ENCODE results near the gene PRDX1.
"Not testable (repeated sequence)": the region's sequence is repeated elsewhere in the genome, so short reads cannot be mapped to it uniquely, and the experiment has no call there.

The PRDX1 gene

DNA sequence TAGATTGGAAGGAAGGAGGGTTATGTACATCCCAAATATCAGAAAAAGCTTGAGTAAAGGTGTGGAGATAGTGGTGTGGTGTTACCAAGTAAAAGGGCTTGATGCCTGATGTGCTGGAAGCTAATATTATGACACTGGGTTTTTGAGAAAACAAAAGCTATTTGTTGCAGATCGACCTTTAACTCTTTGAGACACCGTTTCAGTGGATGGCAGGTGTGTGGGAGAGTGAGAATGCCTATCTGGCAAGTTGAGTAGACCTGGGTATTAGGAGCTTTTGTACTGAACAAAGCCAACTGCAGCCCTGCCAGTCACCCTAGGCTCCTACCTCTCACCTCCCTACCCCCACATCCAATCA, 20.2 kb downstream of the PRDX1 start:
- no peak for DNase-seq

DNA sequence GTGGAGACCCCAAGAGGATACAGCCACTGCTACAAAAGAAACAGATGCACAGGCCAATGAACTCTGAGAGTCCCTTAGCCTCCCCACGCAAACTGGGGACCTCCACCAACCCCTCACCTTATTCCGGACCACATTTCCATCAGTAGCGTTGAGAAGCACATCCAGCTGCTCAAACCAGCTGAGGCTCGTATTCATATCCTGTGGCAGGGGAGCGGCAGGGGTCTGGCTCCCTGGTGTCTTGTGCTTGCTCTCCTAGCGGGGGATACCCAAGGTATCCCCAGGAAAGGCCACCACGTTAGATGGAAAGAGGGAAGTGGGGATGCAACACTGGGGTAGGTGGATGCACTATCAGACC, 22.3 kb downstream of the PRDX1 start:
- DNase-seq, result no peak

DNA sequence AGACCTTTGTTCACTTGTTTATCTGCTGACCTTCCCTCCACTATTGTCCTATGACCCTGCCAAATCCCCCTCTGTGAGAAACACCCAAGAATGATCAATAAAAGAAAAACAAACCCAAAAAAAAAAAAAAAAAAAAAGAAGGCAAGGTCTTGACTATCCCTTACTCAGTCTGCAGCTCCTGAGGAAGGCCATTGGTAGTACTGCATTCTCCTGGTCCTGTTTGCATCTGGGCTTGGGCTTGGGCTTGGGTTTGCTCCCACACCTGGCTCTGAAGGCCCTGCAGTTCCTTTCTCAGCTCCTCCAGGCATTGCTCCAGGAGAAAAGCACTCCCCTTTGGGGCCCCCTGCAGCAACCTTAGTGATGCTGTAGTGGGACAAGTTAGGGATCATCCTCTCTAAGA, 23.4 kb downstream of the PRDX1 start:
- no peak for DNase-seq

DNA sequence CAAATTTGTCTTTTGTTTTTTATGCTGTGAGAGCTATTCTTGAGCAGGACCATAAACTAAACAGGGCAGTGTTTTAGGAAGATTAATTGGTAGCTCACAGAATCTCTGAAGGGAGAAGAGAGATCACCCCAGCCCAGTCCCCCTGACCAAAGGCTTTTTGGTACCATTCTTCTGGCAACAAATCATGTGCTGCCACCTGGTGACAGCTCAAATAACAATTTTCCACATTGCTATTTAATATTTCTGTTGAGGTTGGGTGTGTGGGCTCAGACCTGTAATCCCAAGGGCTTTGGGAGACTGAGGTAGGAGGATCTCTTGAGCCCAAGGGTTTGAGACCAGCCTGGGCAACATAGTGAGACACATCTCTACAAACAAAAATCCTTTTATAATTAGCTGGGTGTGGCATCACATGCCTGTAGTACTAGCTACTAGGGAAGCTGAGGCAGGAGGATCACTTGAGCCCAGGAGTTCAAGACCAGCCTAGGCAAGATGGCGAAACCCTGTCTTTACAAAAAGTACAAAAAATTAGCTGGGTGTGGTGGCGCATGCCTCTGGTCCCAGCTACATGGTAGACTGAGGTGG, 28.5 kb downstream of the PRDX1 start:
- peak; percentile 43 to 57 for DNase-seq

DNA sequence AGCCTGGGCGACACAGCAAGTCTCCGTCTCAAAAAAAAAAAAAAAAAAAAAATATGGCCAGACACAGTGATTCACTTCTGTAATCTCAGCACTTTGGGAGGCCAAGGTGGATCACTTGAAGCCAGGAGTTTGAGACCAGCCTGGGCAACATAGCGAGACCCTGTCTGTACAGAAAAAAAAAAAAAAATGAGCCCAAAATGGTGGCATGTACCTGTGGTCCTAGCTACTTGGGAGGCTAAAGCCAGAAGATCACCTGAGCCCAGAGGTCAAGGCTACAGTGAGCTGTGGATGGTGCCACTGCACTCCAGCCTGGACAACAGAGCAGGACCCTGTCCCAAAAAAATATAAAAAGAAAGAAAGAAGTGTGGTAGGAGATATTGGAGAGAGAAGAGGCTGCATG, 29.0 kb downstream of the PRDX1 start:
- DNase-seq, result peak in 1 of 2 experiments; percentile 14

DNA sequence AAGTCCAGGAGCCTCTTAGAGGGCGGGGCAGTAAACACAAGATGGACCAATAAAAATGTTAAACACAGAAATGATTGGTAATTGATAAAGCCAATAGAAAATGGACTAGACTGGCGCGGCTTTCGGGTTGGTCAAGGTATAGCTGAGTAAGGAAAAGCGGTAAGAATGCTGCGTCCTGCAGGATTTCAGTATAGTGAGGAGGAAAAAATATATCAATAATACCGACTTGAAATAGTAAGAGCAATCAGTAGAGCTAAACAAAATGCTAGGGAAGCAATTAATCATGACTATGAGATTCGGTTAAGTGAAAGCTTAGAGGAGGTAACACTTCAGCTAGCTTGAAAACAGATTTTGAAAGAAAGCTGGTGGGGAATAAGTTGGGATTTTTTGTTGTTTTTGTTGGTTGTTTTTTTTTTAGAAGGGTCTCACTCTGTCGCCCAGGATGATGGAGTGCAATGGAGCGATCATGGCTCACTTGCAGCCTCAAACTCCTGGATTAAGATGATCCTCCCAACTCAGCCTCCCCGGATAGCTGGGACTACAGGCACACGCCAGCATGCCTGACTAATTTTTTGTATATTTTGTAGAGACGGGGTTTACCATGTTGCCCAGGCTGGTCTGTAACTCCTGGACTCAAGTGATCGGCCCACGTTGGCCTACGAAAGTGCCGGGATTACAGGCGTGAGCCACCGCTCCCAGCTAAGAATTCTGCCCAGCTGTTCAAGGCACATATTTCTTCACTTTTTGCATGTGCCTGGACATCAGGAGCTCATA, 30.0 kb downstream of the PRDX1 start:
- no peak for DNase-seq

DNA sequence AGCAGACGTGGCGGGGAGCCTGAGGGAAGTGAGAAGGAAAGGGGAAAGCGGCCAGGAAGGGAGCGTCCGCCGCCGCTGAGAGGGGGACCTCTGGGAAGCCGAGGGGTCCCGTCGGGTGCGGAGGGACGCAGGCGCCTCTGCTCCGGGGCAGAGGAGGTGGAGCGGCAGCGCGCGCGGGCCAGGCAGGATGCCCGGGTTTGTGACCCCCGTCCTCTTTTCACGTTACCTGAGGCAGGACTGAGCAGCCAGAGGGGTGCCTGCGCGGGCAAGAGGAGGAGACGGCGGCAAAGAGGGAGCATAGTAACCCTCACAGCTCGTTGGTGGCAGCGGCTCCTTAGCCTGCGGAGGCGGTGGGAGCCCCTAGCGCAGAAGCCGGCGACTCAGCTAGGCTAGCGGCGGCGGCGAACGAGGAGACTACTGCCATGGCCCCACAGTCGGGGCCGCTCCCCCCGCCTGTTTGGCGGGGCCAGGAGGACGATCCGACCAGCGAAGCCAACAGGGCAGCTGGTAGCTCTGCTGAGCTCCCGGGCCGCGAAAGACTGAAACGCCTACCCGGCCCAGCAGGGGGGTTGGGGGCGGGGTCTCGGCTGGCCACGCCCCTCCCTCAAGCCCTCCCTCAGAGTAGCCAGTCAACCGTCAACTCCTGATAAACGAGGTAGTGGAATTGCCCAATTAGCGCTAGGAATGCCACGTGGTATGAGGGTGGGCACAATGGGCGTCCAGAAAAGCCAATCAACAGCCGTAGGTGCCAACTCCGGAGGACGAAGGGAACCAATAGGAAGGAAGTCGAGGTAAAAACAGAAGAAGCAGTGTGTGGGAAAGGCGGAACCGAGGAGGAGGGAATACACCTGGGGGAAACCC, 30.8 kb downstream of the PRDX1 start, which contains the start of gene TESK2:
TESK2 (minus strand) TSS at position 538 of the 861 bp plus-strand sequence. CDS start 33,378 bp downstream, outside the sequence.
- DNase-seq, result peak; percentile 95 to 97

DNA sequence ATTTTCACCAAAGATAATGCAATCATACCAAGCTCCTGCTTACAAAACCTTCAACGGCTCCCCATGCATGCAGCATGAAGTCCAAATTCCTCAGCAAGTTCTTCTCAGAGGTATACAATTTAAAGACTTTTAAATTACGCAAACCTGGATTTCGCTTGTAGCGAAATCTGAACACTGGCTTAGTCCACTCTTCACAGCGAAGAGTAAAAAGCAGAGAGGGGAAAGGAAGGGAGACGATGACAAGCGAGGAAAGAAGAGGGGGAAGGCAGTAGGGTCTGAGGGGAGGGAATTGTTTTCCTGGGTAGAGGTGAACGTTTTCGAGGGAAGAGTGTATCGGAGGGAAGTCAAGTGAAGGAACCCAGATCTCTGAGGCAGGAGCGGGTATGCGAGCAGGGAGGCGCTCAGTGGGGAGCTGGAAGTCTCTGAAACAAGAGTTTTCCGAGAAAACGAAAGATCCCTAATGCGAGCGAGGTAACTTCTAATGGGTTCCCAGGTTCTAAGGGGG, 31.5 kb downstream of the PRDX1 start:
- no peak for DNase-seq

DNA sequence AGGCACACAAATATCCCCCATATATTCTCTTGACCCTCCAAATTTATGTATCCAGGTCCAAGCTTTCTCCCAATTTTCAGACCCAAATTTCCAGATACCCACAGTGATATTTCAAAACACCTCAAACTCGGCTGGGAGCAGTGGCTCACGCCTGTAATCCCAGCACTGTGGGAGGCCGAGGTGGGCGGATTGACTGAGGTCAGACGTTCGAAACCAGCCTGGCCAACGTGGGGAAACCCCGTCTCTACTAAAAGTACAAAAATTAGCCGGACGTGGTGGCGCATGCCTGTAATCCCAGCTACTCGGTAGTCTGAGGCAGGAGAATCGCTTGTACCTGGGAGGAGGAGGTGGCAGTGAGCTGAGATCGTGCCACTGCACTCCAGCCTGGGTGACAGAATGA, 32.3 kb downstream of the PRDX1 start:
- DNase-seq, result peak; percentile 77 to 78

DNA sequence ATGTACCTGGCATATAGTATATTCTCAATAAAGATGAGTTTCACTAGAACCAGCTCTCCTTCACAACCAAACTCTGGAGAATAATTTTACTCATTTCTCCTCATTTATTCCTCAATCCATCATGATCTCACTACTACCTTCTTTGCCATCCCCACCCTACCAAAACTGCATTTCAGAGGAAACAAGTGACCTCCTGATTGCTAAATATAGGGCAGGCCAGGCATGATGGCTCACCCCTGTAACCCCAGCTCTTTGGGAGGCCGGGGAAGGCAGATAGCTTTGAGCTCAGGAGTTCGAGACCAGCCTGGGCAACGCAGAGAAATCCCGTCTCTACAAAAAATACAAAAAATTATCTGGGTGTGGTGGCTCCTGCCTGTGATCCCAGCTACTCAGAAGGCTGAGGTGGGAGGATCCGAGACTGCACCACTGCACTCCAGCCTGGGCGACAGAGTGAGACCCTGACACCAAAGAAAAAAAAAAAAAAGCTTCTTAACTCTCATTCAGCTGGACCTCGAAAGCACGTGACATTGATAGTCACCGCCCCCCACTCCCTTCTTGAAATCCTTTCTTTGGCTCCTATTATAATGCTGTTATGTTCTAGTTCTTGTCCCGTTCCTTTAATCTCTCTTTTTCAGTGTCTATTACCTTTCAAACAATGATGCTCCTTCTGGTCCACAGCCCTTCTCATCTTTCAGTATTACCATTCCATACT, 32.9 kb downstream of the PRDX1 start:
- DNase-seq, result no peak

DNA sequence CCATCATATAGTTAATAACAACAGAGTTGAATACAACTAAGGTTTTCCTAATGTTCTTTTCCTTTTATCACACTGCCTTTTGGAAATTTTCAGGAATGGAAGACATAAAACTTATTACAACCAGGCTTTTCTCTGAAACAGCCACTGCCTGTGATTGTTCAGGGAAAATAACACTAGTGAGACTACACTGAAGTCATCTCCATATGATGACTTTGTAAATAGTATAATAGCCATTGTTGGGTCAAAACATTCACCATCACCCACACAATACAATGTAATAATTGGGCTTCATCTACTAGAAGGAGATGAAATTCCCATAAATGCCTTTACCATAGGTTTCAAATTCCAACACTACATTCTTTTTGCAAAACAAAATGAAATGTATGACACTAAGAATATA, 35.7 kb downstream of the PRDX1 start:
- no peak for DNase-seq

DNA sequence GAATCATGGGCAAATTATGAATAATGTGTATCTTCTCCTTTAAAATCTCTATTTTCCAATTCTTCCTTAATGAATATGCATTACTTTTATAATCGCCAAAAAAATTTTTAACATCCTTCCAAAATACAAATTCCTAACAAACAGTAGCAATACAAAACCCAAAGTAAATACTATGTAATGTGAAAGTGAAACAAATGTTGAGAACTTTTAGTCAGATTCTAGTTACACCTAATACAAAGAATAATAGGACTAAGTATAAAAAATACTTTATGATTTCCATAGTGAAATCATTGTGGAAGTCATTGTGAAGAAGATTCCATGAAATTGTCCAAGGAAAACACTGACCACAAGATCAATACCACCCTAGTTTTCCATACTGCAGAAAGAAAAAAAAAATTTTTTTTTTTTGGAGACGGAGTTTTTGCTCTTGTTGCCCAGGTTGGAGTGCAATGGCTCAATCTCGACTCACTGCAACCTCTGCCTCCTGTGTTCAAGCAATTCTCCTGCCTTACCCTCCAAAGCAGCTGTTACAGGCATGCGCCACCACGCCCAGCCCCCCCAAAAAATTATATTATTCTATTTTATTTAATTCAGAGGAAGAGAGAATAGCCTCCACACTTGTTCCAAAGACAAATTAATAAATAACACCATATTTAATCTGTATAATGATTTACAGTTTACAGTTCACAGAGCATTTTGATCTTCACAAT, 42.5 kb downstream of the PRDX1 start:
- no peak for DNase-seq

DNA sequence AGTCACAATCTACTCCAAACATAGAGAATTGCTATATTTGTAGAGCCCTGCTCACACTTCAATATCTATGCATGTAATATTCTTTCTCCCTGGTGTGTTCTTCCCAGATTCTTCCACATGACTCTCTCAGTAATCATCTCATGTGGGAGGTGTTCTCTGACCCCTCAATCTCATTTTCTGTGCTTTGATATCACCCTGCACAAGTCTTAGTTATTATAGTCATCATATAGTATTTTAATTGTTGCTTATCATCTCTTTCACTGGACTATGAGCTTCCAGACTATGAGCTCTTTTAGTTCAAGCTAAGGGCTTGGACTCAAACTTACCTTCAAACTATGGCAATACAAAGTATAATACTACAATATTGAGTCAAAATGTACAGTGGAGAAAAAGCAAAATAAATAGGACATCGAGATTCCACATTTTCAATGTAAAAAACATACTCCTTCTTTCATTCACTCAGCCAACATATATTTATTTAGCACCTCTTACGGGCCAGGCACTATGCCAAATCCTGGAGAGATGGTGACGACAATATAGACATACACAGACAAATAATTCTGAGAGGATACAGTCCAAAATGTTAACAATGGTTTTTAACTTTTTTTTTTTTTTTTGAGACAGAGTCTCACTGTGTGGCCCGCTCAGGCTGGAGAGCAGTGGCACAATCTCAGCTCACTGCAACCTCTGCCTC, 43.4 kb downstream of the PRDX1 start:
- DNase-seq, result no peak

DNA sequence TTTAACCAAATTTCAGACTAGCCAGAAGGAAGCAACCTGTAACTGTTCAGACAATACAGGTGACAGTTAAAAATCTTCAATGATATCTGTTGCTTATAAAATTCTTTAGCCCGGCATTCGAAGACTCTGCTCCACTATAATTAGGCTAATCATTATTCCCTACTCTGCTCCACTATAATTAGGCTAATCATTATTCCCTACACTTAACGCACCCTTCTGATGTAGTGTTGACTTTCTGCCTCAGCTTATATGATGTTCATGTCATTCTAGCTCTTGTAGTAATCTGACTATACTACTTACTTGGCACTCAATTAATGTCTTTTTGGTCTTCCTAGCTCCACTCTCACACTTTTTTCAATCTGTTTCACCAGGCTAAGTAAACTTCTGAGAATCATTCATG, 44.0 kb downstream of the PRDX1 start:
- no peak for DNase-seq

DNA sequence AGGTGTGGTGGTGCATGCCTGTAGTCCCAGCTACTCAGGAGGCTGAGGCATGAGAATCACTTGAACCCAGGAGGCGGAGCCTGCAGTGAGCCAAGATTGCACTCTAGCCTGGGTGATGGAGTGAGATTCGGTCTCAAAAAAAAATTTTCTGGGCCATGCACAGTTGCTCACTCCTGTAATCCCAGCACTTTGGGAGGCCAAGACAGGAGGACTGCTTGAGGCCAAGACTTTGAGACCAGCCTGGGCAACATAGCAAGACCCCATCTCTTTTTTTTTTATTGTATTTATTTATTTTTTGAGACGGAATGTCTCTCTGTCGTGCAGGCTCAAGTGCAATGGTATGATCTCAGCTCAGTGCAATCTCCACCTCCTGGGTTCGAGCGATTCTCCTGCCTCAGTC, 47.5 kb downstream of the PRDX1 start:
- not testable (repeated sequence) for DNase-seq

DNA sequence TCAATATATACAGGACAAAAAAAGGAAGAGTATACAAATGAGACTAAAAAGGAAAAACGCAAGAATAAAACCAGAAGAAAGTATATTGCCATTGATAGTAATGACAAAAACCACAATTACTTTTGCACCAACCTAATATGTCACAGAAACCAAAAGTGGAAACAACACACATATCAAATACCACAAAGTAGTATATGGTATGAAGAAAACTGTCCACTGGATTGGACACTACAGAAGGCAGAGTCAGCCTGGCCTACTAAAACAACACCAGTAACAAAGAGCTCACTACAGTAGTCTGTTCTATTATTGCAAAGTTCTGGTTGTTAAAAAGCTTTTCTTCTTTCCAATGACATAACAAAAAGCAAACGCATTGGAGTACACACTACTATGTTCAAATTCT, 48.4 kb downstream of the PRDX1 start:
- no peak for DNase-seq

DNA sequence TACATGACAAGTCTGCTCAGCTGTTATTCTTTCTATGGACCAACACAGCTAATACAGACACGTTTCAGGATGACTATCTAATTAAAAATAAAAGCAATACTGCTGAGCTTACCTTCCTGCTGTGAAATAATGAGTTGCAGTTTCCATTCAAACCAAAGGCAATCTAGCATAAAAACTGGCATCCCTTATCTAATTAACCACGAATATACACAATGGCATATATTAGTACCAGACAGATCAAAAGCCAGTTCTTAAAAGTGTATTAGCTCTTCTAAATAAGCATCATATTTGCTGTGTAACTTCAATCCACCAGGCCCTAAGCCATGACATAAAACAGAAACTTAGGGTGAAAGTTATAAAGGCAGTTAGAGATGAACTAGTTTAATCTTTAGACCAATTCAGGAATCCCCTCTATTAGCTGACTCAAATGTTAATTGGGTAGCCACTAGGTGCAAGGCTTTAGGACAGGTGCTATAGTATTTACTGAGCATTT, 51.3 kb downstream of the PRDX1 start:
- no peak for DNase-seq

DNA sequence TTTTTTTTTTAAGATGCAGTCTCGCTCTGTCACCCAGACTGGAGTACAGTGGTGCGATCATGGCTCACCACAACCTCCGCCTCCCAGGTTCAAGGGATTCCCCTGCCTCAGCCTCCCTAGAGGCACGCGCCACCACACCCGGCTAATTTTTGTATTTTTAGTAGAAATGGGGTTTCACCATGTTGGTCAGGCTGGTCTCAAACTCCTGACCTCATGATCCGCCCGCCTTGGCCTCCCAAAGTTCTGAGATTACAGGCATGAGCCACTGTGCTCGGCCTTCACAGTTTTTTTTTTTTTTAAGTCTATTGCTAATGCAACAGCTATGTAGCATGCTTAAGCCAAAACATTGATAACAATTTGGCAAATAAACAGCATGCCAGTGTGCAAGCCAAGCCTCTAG, 54.3 kb downstream of the PRDX1 start:
- not testable (repeated sequence) for DNase-seq

DNA sequence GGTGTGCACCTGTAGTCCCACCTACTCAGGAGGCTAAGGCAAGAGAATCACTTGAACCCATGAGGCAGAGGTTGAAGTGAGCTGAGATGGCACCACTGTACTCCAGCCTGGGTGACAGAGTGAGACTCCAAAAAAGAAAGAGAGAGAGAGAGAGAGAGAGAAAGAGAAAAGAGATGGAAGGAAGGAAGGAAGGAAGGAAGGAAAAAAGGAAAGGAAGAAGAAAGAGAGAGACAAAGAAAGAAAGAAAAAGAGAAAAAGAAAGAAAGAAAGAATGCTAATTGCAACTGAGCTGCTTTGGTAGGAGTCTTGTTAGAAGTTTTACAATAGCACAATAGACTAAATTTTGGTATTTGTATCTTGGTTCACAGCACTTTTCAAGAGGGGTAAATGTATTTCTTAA, 56.4 kb downstream of the PRDX1 start:
- DNase-seq, result no peak
